ENCODE results near the gene ACBD6.

Gene ACBD6

DNA sequence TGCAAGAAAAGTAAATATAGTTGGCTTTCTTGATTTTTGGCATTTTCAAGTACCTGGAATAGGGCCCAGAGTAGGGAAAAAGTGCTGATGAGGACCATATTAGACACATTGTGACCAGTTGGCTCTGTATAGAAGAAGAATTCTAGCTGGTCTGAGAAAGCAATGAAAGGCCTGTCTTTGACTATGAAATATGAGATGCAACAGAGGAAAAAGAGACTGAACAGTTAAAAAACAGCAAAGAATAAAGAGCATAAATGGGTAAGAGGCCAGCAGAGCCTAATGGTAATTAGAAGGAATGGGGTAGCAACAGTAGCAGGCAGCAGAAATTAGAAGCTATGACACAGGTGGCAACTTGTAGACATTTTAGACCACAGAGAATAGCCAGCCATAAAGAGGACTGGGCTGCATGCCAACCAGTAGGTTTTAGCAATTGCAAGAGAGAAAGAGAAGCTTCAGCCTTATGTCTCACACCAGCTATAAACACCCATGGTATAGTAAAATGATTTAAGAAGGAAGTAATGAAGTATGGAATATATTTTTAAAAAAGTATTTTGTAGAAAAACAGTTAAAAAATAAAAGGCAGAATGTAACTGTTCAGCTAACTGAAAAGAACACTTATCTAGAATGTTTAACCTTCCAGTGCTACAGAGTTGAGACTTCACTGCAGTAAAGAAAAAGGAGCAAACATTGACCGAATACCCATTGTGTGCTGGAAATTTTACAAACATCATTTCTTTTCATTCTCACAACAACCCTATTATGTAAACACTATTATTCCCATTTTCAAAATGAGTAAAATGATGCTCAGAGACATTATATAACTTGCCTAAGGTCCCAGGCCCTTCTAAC, 158.2 kb downstream of the ACBD6 start:
- no peak overlapping the region for H3K27ac ChIP-seq (ENCODE audit: low read depth, low read length)
- H3K4me1 ChIP-seq (ENCODE audit: control insufficient read depth, insufficient read depth, low read length): no peaks in the 10 kb centered on the region
- no peak overlapping the region for H3K4me3 ChIP-seq (ENCODE audit: low read depth, low read length)

DNA sequence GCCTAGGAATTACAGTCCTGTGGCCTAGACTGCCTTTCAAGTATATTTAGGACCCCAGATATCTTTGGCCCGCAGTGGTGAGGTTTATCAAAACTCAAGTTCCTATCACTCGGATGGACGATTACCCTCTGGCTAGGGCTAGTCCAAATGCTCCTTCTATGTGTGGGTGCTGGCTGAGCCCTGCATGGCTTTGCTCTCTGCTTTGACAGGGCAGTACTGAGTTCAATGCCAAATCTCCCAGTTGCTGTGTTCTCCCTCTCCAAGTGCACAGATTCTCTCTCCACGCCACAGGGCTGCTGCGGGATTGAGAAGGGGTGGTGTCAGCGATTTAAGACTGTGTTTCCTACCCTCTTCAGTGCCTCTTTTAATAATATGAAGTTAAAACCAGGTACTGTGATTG, 175.3 kb downstream of the ACBD6 start:
- no peaks in the 10 kb centered on the region for H3K4me1 ChIP-seq (ENCODE audit: control insufficient read depth, insufficient read depth, low read length)
- no peak overlapping the region for H3K27ac ChIP-seq (ENCODE audit: low read depth, low read length)
- no peaks in the 10 kb centered on the region for H3K27me3 ChIP-seq (ENCODE audit: control insufficient read depth, insufficient read depth, low read length)
- no peaks in the 10 kb centered on the region for H3K36me3 ChIP-seq (ENCODE audit: control insufficient read depth, insufficient read depth, low read length)
- no peak overlapping the region for H3K4me3 ChIP-seq (ENCODE audit: low read depth, low read length)
- H3K9me3 ChIP-seq (ENCODE audit: control insufficient read depth, insufficient read depth, low read depth, low read length): peaks cover 2% of the 10 kb centered on the region; the same call in 1 of the 2 replicates
- H3K9ac ChIP-seq (ENCODE audit: low read length): no peak overlapping the region

More for the DNA sequence above, 158.2 kb downstream of the ACBD6 start:
- Histone ChIP-seq H3K36me3 (ENCODE audit: control insufficient read depth, insufficient read depth, low read length) (no peaks in the 10 kb centered on the region), H3K9ac (ENCODE audit: low read length) (no peak overlapping the region), H3K27me3 (ENCODE audit: control insufficient read depth, insufficient read depth, low read length) (no peaks in the 10 kb centered on the region), H3K9me3 (ENCODE audit: control insufficient read depth, insufficient read depth, low read depth, low read length) (no peaks in the 10 kb centered on the region)

DNA sequence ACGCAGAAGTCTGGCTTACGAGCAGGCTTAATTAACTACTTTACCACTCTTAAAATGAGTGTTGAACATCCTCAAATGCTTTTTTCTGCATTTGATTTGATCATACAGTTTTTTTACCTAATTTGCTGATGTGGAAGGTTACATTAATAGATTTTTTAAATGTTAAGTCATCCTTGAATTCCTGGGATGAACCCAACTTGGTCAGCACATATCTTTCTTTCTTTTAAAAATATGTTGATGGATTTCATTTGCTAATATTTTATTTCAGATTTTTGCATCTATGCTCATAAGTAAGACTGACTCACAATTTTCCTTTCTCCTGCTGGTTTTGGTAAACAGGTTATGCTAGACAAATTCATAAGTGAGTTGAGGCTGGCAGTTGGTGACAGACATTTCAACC, 189.5 kb downstream of the ACBD6 start:
- H3K9me3 ChIP-seq (ENCODE audit: control insufficient read depth, insufficient read depth, low read depth, low read length): no peaks in the 10 kb centered on the region
- H3K36me3 ChIP-seq (ENCODE audit: control insufficient read depth, insufficient read depth, low read length): no peaks in the 10 kb centered on the region
- H3K27me3 ChIP-seq (ENCODE audit: control insufficient read depth, insufficient read depth, low read length): no peaks in the 10 kb centered on the region
- H3K9ac ChIP-seq (ENCODE audit: low read length): no peak overlapping the region
- H3K27ac ChIP-seq (ENCODE audit: low read depth, low read length): no peak overlapping the region
- H3K4me3 ChIP-seq (ENCODE audit: low read depth, low read length): no peak overlapping the region
- peaks cover 13% of the 10 kb centered on the region for H3K4me1 ChIP-seq (ENCODE audit: control insufficient read depth, insufficient read depth, low read length)

DNA sequence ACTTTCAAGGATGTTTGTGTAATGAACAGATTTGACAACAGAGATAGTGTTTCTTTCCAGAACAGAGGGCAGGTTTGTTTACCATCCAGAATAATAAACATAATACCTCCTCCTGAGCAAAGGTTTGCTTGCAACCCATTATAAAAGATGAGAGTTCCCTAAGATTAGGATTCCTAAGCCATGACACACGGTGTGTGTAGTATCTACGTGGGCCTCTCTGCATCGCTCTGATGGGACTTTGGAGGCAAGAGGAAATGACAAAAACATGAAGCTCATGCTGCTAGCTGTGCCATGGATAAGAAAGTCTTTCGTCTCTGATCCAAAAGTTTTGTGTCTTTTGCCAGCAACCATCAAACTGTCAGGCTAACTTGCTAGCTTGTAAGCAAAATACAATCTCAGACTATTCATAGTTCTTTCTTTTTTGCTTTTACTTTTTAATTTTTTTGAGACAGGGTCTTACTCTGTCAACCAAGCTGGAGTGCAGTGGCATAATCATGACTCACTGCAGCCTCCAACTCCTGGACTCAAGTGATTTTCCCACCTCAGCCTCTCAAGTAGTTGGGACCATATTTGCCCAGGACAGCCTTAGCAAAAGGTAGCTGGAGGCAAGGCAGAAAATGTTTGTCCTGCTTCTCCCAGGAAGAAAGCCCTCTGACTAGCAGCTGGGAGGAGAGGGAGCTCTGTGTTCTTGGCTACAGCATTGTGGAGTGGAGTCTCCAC, 191.2 kb downstream of the ACBD6 start:
- Histone ChIP-seq H3K9ac (ENCODE audit: low read length) (no peak overlapping the region), H3K4me3 (ENCODE audit: low read depth, low read length) (no peak overlapping the region), H3K36me3 (ENCODE audit: control insufficient read depth, insufficient read depth, low read length) (no peaks in the 10 kb centered on the region), H3K4me1 (ENCODE audit: control insufficient read depth, insufficient read depth, low read length) (peaks cover 13% of the 10 kb centered on the region), H3K27ac (ENCODE audit: low read depth, low read length) (no peak overlapping the region), H3K27me3 (ENCODE audit: control insufficient read depth, insufficient read depth, low read length) (no peaks in the 10 kb centered on the region), H3K9me3 (ENCODE audit: control insufficient read depth, insufficient read depth, low read depth, low read length) (no peaks in the 10 kb centered on the region)

DNA sequence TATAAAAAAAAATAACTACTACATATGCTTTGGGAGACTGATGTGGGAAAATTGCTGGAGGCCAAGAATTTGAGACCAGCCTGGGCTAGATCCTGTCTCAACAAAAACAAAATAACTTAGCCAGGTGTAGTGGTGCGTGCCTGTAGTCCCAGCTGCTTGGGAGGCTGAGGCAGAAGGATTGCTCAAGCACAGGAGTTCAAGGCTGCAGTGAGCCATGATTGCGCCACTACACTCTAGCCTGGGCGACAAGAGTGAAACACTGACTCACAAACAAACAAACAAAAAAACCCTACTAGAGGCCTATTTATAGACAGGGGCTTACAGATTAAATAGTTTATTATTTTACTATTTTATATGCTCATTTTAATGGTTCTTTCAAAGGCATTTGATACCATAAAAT, 192.3 kb downstream of the ACBD6 start:
- no peaks in the 10 kb centered on the region for H3K9me3 ChIP-seq (ENCODE audit: control insufficient read depth, insufficient read depth, low read depth, low read length)
- H3K36me3 ChIP-seq (ENCODE audit: control insufficient read depth, insufficient read depth, low read length): no peaks in the 10 kb centered on the region
- no peaks in the 10 kb centered on the region for H3K27me3 ChIP-seq (ENCODE audit: control insufficient read depth, insufficient read depth, low read length)
- H3K4me1 ChIP-seq (ENCODE audit: control insufficient read depth, insufficient read depth, low read length): peaks cover 13% of the 10 kb centered on the region
- H3K27ac ChIP-seq (ENCODE audit: low read depth, low read length): no peak overlapping the region
- H3K9ac ChIP-seq (ENCODE audit: low read length): no peak overlapping the region
- no peak overlapping the region for H3K4me3 ChIP-seq (ENCODE audit: low read depth, low read length)

DNA sequence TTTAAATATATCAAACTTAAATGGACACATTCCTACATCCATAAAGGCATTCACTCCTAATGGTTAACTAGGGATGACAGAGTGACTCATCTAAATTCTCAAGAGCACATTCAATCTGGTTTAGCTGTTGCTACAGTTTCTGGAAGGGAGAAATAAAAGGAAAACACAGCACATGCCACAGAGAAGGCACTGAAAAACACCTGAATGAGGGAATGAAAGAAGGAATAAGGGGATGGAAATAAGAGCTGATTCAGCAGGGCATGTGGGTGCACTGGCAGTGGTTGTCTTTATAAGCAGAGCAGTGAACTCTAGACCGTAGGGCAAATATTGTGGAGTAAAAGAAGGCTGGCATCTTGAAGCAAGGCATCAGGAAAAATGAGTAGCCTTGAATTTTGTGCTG, 193.0 kb downstream of the ACBD6 start:
- H3K27me3 ChIP-seq (ENCODE audit: control insufficient read depth, insufficient read depth, low read length): no peaks in the 10 kb centered on the region
- H3K4me1 ChIP-seq (ENCODE audit: control insufficient read depth, insufficient read depth, low read length): peaks cover 13% of the 10 kb centered on the region
- H3K4me3 ChIP-seq (ENCODE audit: low read depth, low read length): no peak overlapping the region
- no peak overlapping the region for H3K27ac ChIP-seq (ENCODE audit: low read depth, low read length)
- H3K9me3 ChIP-seq (ENCODE audit: control insufficient read depth, insufficient read depth, low read depth, low read length): no peaks in the 10 kb centered on the region
- no peaks in the 10 kb centered on the region for H3K36me3 ChIP-seq (ENCODE audit: control insufficient read depth, insufficient read depth, low read length)
- no peak overlapping the region for H3K9ac ChIP-seq (ENCODE audit: low read length)

DNA sequence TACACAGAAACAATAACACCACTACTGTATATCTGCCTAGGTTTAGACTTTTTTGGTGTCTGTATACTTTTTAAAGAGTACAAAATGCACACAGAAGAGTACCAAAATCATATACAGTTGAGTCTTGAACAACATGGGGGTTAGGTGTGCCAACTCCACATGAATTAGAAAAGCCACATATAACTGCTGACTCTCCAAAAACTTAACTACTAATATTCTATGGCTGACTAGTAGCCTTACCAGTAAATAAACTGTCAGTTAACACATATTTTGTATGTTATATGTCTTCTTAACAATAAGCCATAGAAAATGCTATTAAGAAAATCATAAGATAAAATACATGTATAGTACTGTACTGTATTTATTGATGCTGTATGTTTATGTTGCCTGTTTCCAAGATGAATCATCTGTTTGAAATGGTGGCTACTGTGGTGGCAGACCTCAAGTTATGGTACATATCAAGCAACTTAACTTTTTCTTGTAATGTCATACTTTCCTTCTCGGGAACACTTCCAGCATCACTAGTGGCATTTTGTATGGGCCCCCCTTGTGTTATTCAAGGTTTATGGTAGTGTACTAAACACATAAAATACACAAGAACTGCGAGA, 201.1 kb downstream of the ACBD6 start:
- H3K36me3 ChIP-seq (ENCODE audit: control insufficient read depth, insufficient read depth, low read length): no peaks in the 10 kb centered on the region
- H3K27me3 ChIP-seq (ENCODE audit: control insufficient read depth, insufficient read depth, low read length): no peaks in the 10 kb centered on the region
- H3K9me3 ChIP-seq (ENCODE audit: control insufficient read depth, insufficient read depth, low read depth, low read length): no peaks in the 10 kb centered on the region
- H3K27ac ChIP-seq (ENCODE audit: low read depth, low read length): no peak overlapping the region
- no peaks in the 10 kb centered on the region for H3K4me1 ChIP-seq (ENCODE audit: control insufficient read depth, insufficient read depth, low read length)
- H3K4me3 ChIP-seq (ENCODE audit: low read depth, low read length): no peak overlapping the region
- no peak overlapping the region for H3K9ac ChIP-seq (ENCODE audit: low read length)

DNA sequence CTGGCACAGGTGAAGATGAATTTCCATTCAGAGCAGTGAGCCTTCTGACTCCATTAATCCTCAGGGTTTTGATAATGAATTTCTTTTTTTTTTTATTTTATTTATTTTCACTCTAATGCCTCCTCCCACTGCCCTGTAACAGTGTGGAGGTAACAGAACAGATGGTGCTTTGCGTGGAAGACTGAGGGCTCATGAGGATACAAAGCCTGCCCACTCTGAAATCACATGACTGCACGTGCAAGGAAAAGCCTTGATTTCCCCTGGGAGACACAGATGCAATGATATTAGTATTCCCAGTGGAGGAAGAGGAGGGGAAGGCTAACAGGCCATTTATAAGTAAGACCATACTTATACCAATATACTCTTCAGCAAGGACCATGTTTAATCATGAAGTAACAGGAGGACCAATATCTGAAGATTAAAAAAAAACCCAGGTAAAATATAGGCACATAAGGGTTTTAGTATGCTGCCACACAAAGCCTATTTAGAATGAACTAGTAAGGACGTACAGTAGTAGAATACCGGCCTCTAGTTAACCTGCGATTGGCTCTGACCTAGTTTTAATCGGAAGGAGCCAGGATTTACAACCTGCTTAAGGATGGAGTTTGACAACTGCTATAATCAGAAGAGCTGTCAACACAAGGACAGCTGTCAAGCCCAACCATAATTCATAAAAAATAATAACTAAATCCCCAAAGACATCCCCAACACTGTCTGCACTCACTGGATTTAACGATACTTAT, 202.7 kb downstream of the ACBD6 start:
- no peak overlapping the region for H3K27ac ChIP-seq (ENCODE audit: low read depth, low read length)
- H3K9me3 ChIP-seq (ENCODE audit: control insufficient read depth, insufficient read depth, low read depth, low read length): no peaks in the 10 kb centered on the region
- H3K4me3 ChIP-seq (ENCODE audit: low read depth, low read length): no peak overlapping the region
- no peaks in the 10 kb centered on the region for H3K27me3 ChIP-seq (ENCODE audit: control insufficient read depth, insufficient read depth, low read length)
- H3K4me1 ChIP-seq (ENCODE audit: control insufficient read depth, insufficient read depth, low read length): no peaks in the 10 kb centered on the region
- H3K36me3 ChIP-seq (ENCODE audit: control insufficient read depth, insufficient read depth, low read length): no peaks in the 10 kb centered on the region
- H3K9ac ChIP-seq (ENCODE audit: low read length): no peak overlapping the region

DNA sequence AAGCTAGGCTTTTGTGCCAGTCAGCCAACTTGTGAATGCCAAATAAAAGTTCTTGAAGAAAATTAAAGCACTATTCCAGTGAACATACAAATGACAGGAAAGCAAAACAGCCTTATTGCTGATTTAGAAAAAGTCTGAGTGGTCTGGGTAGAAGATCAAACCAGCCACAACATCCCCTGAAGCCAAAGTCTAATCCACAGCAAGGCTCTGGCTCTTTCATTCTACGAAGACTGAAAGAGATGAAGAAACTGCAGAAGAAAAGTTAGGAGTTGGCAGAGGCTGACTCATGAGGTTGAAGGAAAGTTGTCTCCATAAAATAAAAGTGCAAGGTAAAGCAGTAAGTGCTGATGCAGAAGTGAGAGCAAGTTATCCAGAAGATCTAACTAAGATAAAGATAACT, 206.4 kb downstream of the ACBD6 start:
- Histone ChIP-seq H3K27ac (ENCODE audit: low read depth, low read length) (no peak overlapping the region), H3K9ac (ENCODE audit: low read length) (no peak overlapping the region), H3K9me3 (ENCODE audit: control insufficient read depth, insufficient read depth, low read depth, low read length) (no peaks in the 10 kb centered on the region), H3K36me3 (ENCODE audit: control insufficient read depth, insufficient read depth, low read length) (no peaks in the 10 kb centered on the region), H3K27me3 (ENCODE audit: control insufficient read depth, insufficient read depth, low read length) (no peaks in the 10 kb centered on the region), H3K4me1 (ENCODE audit: control insufficient read depth, insufficient read depth, low read length) (no peaks in the 10 kb centered on the region), H3K4me3 (ENCODE audit: low read depth, low read length) (no peak overlapping the region)

DNA sequence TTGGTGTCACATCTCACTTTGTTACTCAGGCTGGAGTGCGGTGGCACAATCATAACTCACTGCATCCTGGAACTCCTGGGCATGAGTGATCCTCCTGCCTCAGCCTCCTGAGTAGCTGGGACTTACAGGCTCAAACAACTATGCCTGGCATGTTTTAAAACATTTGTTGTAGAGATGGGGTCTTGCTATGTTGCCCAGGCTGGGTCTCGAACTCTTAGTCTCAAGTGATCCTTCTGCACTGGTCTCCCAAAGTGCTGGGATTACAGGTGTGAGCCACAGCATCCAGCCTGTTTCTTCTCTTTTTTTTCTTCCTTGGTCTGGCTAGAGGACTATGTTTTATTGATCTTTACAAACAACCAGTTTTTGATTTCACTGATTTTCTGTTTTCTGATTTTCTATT, 207.7 kb downstream of the ACBD6 start:
- Histone ChIP-seq H3K27ac (ENCODE audit: low read depth, low read length) (no peak overlapping the region), H3K4me1 (ENCODE audit: control insufficient read depth, insufficient read depth, low read length) (no peaks in the 10 kb centered on the region), H3K36me3 (ENCODE audit: control insufficient read depth, insufficient read depth, low read length) (no peaks in the 10 kb centered on the region), H3K9ac (ENCODE audit: low read length) (no peak overlapping the region), H3K9me3 (ENCODE audit: control insufficient read depth, insufficient read depth, low read depth, low read length) (no peaks in the 10 kb centered on the region), H3K27me3 (ENCODE audit: control insufficient read depth, insufficient read depth, low read length) (no peaks in the 10 kb centered on the region), H3K4me3 (ENCODE audit: low read depth, low read length) (no peak overlapping the region)

Data from HUES6 (cell line).